GM23338 (cell line): Measurements from ENCODE around the gene KRT6A. TPM values are rescaled to one million over a fixed set of nuclear protein-coding genes. Genes with fewer than 3 reads are reported as not detected.

Experiments used
- ATAC-seq: fragments of 200-7000 bp; cut with Tn5 transposase; 3 replicates; pipeline ENCODE4 v1.9.1; 2020
- DNase-seq: peaks from one replicate; pipeline ENCODE4 v3.0.0-alpha.2; 2015; ENCODE audit warnings: low spot score
- H2AFZ ChIP-seq: fragments of 200-600 bp; sonication (generic); 2 replicates; pipeline ENCODE4 v1.8.0; 2016; ENCODE audit warnings: antibody characterized with exemption, mild to moderate bottlenecking, moderate library complexity
- H3F3A ChIP-seq: fragments of 200-600 bp; sonication (generic); replicated peaks from 2 replicates; pipeline ENCODE4 v1.8.0; 2017; ENCODE audit warnings: antibody characterized with exemption, mixed run types, low read depth
- H3K27ac ChIP-seq: fragments of 200-600 bp; sonication (generic); 2 replicates; pipeline ENCODE4 v1.6.1; 2016; ENCODE audit warnings: low read depth
- H3K27me3 ChIP-seq: fragments of 200-600 bp; sonication (generic); 2 replicates; pipeline ENCODE4 v1.8.0; 2016; ENCODE audit warnings: mild to moderate bottlenecking, mixed run types, moderate library complexity; ENCODE audit not compliant: insufficient read depth
- H3K36me3 ChIP-seq: fragments of 200-600 bp; sonication (generic); 2 replicates; pipeline ENCODE4 v1.8.0; 2016; ENCODE audit warnings: mild to moderate bottlenecking; ENCODE audit not compliant: insufficient read depth
- H3K4me1 ChIP-seq: fragments of 200-600 bp; sonication (generic); 2 replicates; pipeline ENCODE4 v1.8.0; 2016; ENCODE audit warnings: mild to moderate bottlenecking, moderate library complexity; ENCODE audit not compliant: insufficient read depth
- H3K4me2 ChIP-seq: fragments of 200-600 bp; sonication (generic); 2 replicates; pipeline ENCODE4 v1.7.1; 2017; ENCODE audit warnings: mixed run types
- H3K4me3 ChIP-seq: fragments of 200-600 bp; sonication (generic); 2 replicates; pipeline ENCODE4 v1.6.1; 2016; ENCODE audit warnings: mixed run types
- H3K79me2 ChIP-seq: fragments of 200-600 bp; sonication (generic); replicated peaks from 2 replicates; pipeline ENCODE4 v1.8.0; 2017; ENCODE audit warnings: mild to moderate bottlenecking; ENCODE audit not compliant: insufficient read depth
- H3K9me2 ChIP-seq: fragments of 200-600 bp; sonication (generic); 2 replicates; pipeline ENCODE4 v1.8.0; 2017; ENCODE audit not compliant: insufficient read depth
- H4K20me1 ChIP-seq: fragments of 200-600 bp; sonication (generic); replicated peaks from 2 replicates; pipeline ENCODE4 v1.8.0; 2017; ENCODE audit warnings: mild to moderate bottlenecking; ENCODE audit not compliant: insufficient read depth
- H3K27ac Mint-ChIP-seq: 2 replicates; pipeline ENCODE4 v1.8.0; 2020; ENCODE audit warnings: inconsistent platforms, mild to moderate bottlenecking, moderate library complexity, mixed read lengths
- H3K27me3 Mint-ChIP-seq: 3 replicates; pipeline ENCODE4 v1.8.0; 2022; ENCODE audit warnings: low read depth, mild to moderate bottlenecking, moderate library complexity, mixed read lengths, inconsistent platforms; ENCODE audit not compliant: insufficient read depth, poor library complexity
- H3K36me3 Mint-ChIP-seq: 3 replicates; pipeline ENCODE4 v1.8.0; 2021; ENCODE audit warnings: low read depth, mild to moderate bottlenecking, inconsistent platforms, moderate library complexity, mixed read lengths
- H3K4me1 Mint-ChIP-seq: 3 replicates; pipeline ENCODE4 v1.8.0; 2020; ENCODE audit warnings: mild to moderate bottlenecking, inconsistent platforms, mixed read lengths
- H3K4me3 Mint-ChIP-seq: 3 replicates; pipeline ENCODE4 v1.8.0; 2021; ENCODE audit warnings: moderate library complexity, mild to moderate bottlenecking, inconsistent platforms, mixed read lengths
- H3K9me3 Mint-ChIP-seq: 3 replicates; pipeline ENCODE4 v1.8.0; 2020; ENCODE audit warnings: moderate library complexity, mild to moderate bottlenecking, inconsistent platforms, mixed read lengths
- NANOG ChIP-seq: IDR thresholded peaks from 2 replicates; pipeline ENCODE4 v1.6.1; 2016; ENCODE audit warnings: antibody characterized with exemption, borderline replicate concordance
- STAT1 ChIP-seq: IDR thresholded peaks from one replicate; pipeline ENCODE4 v1.6.1; 2016; ENCODE audit warnings: antibody characterized with exemption; ENCODE audit not compliant: unreplicated experiment
- polyA plus RNA-seq: library from polyadenylated mRNA; unstranded; fragments of >200 nt; fragmentation: Nextera tagmentation; extraction: Ambion mirVana; gene quantifications from 2 replicates; pipeline ENCODE4 v1.2.1, GENCODE V29; 2016
- total RNA-seq: library from RNA; depleted of rRNA; stranded (reverse); fragments of >200 nt; shearing (Covaris generic); gene quantifications from 2 replicates; pipeline ENCODE4 v1.2.3, GENCODE V29; 2014
- TF ChIP-seq, protein P1 (sequence below): fragments of 250-450 bp; sonication (Bioruptor Pico); IDR thresholded peaks from 2 replicates; pipeline ENCODE4 v1.5.0; 2020; ENCODE audit warnings: mild to moderate bottlenecking, moderate library complexity
- TF ChIP-seq, protein P2 (sequence below): IDR thresholded peaks from one replicate; pipeline ENCODE4 v1.6.1; 2018; ENCODE audit warnings: antibody characterized with exemption; ENCODE audit not compliant: unreplicated experiment

The KRT6A gene
- total and polyA plus RNA-seq, 2 experiments from 2014 or later, result not detected

DNA sequence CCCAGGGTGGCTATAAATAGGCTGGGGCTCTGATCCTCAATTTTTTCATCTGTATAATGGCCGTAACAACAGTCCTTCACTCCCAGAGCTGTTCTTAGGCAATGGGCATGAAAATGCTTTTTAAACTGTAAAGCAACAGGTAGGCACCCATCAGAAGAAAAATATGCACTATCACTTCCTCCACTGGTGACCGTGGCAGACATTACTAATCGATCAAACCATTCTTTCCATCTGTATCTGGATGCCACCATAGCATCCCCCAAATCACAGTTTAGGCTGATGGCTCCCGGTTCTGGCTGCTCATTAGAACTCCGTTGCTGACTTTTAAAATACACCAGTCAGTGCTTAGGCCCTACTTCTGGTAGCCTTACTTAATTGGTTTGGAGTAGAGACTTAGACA, 48.7 kb upstream of the KRT6A start (continued):
- TF ChIP-seq, protein P1, sequence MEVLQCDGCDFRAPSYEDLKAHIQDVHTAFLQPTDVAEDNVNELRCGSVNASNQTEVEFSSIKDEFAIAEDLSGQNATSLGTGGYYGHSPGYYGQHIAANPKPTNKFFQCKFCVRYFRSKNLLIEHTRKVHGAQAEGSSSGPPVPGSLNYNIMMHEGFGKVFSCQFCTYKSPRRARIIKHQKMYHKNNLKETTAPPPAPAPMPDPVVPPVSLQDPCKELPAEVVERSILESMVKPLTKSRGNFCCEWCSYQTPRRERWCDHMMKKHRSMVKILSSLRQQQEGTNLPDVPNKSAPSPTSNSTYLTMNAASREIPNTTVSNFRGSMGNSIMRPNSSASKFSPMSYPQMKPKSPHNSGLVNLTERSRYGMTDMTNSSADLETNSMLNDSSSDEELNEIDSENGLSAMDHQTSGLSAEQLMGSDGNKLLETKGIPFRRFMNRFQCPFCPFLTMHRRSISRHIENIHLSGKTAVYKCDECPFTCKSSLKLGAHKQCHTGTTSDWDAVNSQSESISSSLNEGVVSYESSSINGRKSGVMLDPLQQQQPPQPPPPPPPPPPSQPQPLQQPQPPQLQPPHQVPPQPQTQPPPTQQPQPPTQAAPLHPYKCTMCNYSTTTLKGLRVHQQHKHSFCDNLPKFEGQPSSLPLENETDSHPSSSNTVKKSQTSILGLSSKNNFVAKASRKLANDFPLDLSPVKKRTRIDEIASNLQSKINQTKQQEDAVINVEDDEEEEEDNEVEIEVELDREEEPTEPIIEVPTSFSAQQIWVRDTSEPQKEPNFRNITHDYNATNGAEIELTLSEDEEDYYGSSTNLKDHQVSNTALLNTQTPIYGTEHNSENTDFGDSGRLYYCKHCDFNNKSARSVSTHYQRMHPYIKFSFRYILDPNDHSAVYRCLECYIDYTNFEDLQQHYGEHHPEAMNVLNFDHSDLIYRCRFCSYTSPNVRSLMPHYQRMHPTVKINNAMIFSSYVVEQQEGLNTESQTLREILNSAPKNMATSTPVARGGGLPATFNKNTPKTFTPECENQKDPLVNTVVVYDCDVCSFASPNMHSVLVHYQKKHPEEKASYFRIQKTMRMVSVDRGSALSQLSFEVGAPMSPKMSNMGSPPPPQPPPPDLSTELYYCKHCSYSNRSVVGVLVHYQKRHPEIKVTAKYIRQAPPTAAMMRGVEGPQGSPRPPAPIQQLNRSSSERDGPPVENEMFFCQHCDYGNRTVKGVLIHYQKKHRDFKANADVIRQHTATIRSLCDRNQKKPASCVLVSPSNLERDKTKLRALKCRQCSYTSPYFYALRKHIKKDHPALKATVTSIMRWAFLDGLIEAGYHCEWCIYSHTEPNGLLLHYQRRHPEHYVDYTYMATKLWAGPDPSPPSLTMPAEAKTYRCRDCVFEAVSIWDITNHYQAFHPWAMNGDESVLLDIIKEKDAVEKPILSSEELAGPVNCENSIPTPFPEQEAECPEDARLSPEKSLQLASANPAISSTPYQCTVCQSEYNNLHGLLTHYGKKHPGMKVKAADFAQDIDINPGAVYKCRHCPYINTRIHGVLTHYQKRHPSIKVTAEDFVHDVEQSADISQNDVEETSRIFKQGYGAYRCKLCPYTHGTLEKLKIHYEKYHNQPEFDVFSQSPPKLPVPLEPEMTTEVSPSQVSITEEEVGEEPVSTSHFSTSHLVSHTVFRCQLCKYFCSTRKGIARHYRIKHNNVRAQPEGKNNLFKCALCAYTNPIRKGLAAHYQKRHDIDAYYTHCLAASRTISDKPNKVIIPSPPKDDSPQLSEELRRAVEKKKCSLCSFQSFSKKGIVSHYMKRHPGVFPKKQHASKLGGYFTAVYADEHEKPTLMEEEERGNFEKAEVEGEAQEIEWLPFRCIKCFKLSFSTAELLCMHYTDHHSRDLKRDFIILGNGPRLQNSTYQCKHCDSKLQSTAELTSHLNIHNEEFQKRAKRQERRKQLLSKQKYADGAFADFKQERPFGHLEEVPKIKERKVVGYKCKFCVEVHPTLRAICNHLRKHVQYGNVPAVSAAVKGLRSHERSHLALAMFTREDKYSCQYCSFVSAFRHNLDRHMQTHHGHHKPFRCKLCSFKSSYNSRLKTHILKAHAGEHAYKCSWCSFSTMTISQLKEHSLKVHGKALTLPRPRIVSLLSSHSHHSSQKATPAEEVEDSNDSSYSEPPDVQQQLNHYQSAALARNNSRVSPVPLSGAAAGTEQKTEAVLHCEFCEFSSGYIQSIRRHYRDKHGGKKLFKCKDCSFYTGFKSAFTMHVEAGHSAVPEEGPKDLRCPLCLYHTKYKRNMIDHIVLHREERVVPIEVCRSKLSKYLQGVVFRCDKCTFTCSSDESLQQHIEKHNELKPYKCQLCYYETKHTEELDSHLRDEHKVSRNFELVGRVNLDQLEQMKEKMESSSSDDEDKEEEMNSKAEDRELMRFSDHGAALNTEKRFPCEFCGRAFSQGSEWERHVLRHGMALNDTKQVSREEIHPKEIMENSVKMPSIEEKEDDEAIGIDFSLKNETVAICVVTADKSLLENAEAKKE (CRISPR knock-in tag), result no peak

DNA sequence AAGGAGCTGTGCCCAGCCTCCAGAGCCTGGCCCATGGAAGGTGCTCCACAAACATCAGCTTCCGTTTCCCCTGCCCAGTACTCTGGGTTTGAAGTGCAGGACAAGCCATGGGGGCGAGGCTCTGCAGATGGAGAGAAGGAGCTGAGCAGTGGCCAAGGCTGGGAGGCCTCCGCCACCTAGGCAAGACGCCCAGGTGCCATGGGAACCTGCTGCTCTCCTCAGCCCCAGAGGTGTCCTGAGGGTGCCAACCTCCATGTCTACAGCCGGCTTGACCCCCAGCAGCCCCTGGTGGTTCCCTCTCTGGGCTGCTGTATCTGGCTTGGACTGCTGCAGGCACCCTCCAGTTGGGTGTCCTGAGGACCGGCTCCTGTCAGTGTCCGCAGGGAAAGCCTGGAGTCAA, 47.5 kb upstream of the KRT6A start:
- no peaks in the 10 kb centered on the region for H3K4me1 Mint-ChIP-seq
- no peak overlapping the region for H3K4me3 Mint-ChIP-seq
- Histone ChIP-seq H3K9me2 (no peaks in the 10 kb centered on the region), H3K27me3 (no peaks in the 10 kb centered on the region), H2AFZ (no peak overlapping the region), H3K36me3 (no peaks in the 10 kb centered on the region), H3K4me3 (no peak overlapping the region), H3K79me2 (no peaks in the 10 kb centered on the region), H3F3A (no peaks in the 10 kb centered on the region), H3K4me1 (no peaks in the 10 kb centered on the region), H4K20me1 (no peaks in the 10 kb centered on the region), H3K4me2 (no peak overlapping the region), H3K27ac (no peak overlapping the region)
- no peak overlapping the region for H3K27ac Mint-ChIP-seq
- H3K27me3 Mint-ChIP-seq, result peaks cover 17% of the 10 kb centered on the region
- no peaks in the 10 kb centered on the region for H3K36me3 Mint-ChIP-seq
- TF ChIP-seq, protein P2, sequence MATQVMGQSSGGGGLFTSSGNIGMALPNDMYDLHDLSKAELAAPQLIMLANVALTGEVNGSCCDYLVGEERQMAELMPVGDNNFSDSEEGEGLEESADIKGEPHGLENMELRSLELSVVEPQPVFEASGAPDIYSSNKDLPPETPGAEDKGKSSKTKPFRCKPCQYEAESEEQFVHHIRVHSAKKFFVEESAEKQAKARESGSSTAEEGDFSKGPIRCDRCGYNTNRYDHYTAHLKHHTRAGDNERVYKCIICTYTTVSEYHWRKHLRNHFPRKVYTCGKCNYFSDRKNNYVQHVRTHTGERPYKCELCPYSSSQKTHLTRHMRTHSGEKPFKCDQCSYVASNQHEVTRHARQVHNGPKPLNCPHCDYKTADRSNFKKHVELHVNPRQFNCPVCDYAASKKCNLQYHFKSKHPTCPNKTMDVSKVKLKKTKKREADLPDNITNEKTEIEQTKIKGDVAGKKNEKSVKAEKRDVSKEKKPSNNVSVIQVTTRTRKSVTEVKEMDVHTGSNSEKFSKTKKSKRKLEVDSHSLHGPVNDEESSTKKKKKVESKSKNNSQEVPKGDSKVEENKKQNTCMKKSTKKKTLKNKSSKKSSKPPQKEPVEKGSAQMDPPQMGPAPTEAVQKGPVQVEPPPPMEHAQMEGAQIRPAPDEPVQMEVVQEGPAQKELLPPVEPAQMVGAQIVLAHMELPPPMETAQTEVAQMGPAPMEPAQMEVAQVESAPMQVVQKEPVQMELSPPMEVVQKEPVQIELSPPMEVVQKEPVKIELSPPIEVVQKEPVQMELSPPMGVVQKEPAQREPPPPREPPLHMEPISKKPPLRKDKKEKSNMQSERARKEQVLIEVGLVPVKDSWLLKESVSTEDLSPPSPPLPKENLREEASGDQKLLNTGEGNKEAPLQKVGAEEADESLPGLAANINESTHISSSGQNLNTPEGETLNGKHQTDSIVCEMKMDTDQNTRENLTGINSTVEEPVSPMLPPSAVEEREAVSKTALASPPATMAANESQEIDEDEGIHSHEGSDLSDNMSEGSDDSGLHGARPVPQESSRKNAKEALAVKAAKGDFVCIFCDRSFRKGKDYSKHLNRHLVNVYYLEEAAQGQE, result no peak
- TF ChIP-seq NANOG (no peak), STAT1 (no peak)
- TF ChIP-seq, protein P1 (CRISPR knock-in tag), result no peak
- H3K9me3 Mint-ChIP-seq, result no peaks in the 10 kb centered on the region
- DNase-seq (no peak), ATAC-seq (no peak)
